ENCODE measurements around the gene POLR2I. TPM values are rescaled to one million over a fixed set of nuclear protein-coding genes. Genes with fewer than 3 reads are reported as not detected.

Gene POLR2I
- total RNA-seq, 1 experiment from 2014 or later = 165 TPM

DNA sequence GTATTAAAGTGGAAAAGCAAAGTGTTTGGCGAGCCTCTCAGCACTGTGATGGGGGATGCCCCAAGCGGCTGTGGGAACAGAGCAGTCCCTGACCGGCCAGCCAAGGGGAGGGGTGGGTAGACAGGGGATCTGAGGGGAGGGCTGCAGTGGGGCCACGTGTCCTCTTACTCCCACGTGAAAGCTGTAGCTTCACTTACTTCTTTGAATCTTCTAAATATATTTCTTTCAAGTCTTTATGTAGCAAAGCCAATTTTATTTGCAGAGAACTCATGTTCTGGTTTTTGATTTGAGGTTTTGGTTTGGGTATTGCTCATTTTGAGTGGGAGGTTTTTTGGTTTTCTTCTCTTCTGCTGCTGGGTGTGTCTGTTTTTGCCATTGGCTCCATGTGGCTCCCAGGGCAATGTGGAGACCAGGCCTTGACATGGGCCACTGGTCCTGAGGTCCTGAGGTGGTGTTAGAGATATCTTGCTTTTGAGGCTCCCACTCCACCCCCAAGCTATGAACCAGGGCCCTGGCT, 21.5 kb downstream of the POLR2I start:
- Mint-ChIP-seq H3K4me3 (no peak overlapping the region), H3K36me3 (peaks cover 45% of the 10 kb centered on the region), H3K27ac (no peak overlapping the region), H3K27me3 (ENCODE audit: low read depth) (no peaks in the 10 kb centered on the region), H3K9me3 (no peaks in the 10 kb centered on the region), H3K4me1 (no peaks in the 10 kb centered on the region)
- POLR2A ChIA-PET = no interaction called here
- DNase-seq (ENCODE audit: low spot score) (no peak), ATAC-seq (no peak)
- CTCF ChIA-PET = no interaction called here
- no peak for TF ChIP-seq NR2C2 (CRISPR knock-in tag; IDR thresholded peaks at IDR 0.05)
- TF ChIP-seq, protein P1, sequence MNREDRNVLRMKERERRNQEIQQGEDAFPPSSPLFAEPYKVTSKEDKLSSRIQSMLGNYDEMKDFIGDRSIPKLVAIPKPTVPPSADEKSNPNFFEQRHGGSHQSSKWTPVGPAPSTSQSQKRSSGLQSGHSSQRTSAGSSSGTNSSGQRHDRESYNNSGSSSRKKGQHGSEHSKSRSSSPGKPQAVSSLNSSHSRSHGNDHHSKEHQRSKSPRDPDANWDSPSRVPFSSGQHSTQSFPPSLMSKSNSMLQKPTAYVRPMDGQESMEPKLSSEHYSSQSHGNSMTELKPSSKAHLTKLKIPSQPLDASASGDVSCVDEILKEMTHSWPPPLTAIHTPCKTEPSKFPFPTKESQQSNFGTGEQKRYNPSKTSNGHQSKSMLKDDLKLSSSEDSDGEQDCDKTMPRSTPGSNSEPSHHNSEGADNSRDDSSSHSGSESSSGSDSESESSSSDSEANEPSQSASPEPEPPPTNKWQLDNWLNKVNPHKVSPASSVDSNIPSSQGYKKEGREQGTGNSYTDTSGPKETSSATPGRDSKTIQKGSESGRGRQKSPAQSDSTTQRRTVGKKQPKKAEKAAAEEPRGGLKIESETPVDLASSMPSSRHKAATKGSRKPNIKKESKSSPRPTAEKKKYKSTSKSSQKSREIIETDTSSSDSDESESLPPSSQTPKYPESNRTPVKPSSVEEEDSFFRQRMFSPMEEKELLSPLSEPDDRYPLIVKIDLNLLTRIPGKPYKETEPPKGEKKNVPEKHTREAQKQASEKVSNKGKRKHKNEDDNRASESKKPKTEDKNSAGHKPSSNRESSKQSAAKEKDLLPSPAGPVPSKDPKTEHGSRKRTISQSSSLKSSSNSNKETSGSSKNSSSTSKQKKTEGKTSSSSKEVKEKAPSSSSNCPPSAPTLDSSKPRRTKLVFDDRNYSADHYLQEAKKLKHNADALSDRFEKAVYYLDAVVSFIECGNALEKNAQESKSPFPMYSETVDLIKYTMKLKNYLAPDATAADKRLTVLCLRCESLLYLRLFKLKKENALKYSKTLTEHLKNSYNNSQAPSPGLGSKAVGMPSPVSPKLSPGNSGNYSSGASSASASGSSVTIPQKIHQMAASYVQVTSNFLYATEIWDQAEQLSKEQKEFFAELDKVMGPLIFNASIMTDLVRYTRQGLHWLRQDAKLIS (CRISPR knock-in tag; IDR thresholded peaks at IDR 0.05; ENCODE audit: borderline replicate concordance) = no peak
- no peak for TF ChIP-seq CBFB (CRISPR knock-in tag; IDR thresholded peaks at IDR 0.05; ENCODE audit: low read depth)
- no peak for TF ChIP-seq ZNF416 (CRISPR knock-in tag; IDR thresholded peaks at IDR 0.05)
- no peak for TF ChIP-seq RORB (CRISPR knock-in tag; IDR thresholded peaks at IDR 0.05)
- TF ChIP-seq HMGA2 (CRISPR knock-in tag; IDR thresholded peaks at IDR 0.05) = no peak
- TF ChIP-seq, protein P2, sequence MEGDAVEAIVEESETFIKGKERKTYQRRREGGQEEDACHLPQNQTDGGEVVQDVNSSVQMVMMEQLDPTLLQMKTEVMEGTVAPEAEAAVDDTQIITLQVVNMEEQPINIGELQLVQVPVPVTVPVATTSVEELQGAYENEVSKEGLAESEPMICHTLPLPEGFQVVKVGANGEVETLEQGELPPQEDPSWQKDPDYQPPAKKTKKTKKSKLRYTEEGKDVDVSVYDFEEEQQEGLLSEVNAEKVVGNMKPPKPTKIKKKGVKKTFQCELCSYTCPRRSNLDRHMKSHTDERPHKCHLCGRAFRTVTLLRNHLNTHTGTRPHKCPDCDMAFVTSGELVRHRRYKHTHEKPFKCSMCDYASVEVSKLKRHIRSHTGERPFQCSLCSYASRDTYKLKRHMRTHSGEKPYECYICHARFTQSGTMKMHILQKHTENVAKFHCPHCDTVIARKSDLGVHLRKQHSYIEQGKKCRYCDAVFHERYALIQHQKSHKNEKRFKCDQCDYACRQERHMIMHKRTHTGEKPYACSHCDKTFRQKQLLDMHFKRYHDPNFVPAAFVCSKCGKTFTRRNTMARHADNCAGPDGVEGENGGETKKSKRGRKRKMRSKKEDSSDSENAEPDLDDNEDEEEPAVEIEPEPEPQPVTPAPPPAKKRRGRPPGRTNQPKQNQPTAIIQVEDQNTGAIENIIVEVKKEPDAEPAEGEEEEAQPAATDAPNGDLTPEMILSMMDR (IDR thresholded peaks at IDR 0.05) = no peak
- TF ChIP-seq, protein P3, sequence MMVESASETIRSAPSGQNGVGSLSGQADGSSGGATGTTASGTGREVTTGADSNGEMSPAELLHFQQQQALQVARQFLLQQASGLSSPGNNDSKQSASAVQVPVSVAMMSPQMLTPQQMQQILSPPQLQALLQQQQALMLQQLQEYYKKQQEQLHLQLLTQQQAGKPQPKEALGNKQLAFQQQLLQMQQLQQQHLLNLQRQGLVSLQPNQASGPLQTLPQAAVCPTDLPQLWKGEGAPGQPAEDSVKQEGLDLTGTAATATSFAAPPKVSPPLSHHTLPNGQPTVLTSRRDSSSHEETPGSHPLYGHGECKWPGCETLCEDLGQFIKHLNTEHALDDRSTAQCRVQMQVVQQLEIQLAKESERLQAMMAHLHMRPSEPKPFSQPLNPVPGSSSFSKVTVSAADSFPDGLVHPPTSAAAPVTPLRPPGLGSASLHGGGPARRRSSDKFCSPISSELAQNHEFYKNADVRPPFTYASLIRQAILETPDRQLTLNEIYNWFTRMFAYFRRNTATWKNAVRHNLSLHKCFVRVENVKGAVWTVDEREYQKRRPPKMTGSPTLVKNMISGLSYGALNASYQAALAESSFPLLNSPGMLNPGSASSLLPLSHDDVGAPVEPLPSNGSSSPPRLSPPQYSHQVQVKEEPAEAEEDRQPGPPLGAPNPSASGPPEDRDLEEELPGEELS (CRISPR knock-in tag; IDR thresholded peaks at IDR 0.05) = no peak
- TF ChIP-seq, protein P4, sequence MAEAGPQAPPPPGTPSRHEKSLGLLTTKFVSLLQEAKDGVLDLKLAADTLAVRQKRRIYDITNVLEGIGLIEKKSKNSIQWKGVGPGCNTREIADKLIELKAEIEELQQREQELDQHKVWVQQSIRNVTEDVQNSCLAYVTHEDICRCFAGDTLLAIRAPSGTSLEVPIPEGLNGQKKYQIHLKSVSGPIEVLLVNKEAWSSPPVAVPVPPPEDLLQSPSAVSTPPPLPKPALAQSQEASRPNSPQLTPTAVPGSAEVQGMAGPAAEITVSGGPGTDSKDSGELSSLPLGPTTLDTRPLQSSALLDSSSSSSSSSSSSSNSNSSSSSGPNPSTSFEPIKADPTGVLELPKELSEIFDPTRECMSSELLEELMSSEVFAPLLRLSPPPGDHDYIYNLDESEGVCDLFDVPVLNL (CRISPR knock-in tag; IDR thresholded peaks at IDR 0.05; ENCODE audit: borderline replicate concordance, low read depth) = no peak

DNA sequence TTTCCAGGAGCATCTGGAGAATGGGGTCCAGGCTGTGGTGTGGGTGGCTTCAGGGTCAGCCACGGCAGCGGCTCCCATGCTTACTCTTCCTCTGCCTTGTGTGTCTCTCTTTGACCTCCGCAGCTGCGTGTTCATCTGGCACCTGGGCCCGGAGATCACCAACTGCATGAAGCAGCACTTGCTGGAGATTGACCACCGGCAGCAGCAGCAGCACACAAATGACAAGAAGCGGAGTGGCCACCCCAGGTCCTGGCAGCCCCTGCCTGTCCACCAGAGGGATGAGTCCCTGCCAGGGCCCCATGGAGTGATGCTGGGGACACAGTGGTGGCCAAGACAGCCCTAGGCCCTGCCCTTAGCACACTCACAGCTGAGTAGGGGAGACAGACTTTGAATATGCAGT, 22.1 kb downstream of the POLR2I start:
- ATAC-seq = no peak
- no peaks in the 10 kb centered on the region for H3K27me3 Mint-ChIP-seq (ENCODE audit: low read depth)
- POLR2A ChIA-PET = no interaction called here
- no peak overlapping the region for H3K27ac Mint-ChIP-seq
- no peak overlapping the region for H3K4me3 Mint-ChIP-seq
- peaks cover 49% of the 10 kb centered on the region for H3K36me3 Mint-ChIP-seq
- CTCF ChIA-PET = no interaction called here
- DNase-seq (ENCODE audit: low spot score) = no peak
- H3K9me3 Mint-ChIP-seq = no peaks in the 10 kb centered on the region
- H3K4me1 Mint-ChIP-seq = no peaks in the 10 kb centered on the region
- TF ChIP-seq, protein P5, sequence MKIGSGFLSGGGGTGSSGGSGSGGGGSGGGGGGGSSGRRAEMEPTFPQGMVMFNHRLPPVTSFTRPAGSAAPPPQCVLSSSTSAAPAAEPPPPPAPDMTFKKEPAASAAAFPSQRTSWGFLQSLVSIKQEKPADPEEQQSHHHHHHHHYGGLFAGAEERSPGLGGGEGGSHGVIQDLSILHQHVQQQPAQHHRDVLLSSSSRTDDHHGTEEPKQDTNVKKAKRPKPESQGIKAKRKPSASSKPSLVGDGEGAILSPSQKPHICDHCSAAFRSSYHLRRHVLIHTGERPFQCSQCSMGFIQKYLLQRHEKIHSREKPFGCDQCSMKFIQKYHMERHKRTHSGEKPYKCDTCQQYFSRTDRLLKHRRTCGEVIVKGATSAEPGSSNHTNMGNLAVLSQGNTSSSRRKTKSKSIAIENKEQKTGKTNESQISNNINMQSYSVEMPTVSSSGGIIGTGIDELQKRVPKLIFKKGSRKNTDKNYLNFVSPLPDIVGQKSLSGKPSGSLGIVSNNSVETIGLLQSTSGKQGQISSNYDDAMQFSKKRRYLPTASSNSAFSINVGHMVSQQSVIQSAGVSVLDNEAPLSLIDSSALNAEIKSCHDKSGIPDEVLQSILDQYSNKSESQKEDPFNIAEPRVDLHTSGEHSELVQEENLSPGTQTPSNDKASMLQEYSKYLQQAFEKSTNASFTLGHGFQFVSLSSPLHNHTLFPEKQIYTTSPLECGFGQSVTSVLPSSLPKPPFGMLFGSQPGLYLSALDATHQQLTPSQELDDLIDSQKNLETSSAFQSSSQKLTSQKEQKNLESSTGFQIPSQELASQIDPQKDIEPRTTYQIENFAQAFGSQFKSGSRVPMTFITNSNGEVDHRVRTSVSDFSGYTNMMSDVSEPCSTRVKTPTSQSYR (CRISPR knock-in tag; IDR thresholded peaks at IDR 0.05) = no peak
- TF ChIP-seq CREB1 (CRISPR knock-in tag; IDR thresholded peaks at IDR 0.05) (no peak), PRRX2 (CRISPR knock-in tag; IDR thresholded peaks at IDR 0.05) (no peak), RORB (CRISPR knock-in tag; IDR thresholded peaks at IDR 0.05) (no peak), ZNF263 (CRISPR knock-in tag; IDR thresholded peaks at IDR 0.05; ENCODE audit: low read depth) (no peak), ZNF232 (CRISPR knock-in tag; IDR thresholded peaks at IDR 0.05) (no peak), TEAD4 (CRISPR knock-in tag; IDR thresholded peaks at IDR 0.05) (no peak), EMX1 (CRISPR knock-in tag; IDR thresholded peaks at IDR 0.05) (no peak)
- TF ChIP-seq, protein P6, sequence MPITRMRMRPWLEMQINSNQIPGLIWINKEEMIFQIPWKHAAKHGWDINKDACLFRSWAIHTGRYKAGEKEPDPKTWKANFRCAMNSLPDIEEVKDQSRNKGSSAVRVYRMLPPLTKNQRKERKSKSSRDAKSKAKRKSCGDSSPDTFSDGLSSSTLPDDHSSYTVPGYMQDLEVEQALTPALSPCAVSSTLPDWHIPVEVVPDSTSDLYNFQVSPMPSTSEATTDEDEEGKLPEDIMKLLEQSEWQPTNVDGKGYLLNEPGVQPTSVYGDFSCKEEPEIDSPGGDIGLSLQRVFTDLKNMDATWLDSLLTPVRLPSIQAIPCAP (CRISPR knock-in tag; IDR thresholded peaks at IDR 0.05) = no peak
- TF ChIP-seq, protein P7, sequence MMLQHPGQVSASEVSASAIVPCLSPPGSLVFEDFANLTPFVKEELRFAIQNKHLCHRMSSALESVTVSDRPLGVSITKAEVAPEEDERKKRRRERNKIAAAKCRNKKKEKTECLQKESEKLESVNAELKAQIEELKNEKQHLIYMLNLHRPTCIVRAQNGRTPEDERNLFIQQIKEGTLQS (CRISPR knock-in tag; conservative IDR thresholded peaks at IDR 0.05) = no peak
- TF ChIP-seq, protein P8, sequence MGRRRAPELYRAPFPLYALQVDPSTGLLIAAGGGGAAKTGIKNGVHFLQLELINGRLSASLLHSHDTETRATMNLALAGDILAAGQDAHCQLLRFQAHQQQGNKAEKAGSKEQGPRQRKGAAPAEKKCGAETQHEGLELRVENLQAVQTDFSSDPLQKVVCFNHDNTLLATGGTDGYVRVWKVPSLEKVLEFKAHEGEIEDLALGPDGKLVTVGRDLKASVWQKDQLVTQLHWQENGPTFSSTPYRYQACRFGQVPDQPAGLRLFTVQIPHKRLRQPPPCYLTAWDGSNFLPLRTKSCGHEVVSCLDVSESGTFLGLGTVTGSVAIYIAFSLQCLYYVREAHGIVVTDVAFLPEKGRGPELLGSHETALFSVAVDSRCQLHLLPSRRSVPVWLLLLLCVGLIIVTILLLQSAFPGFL (CRISPR knock-in tag; IDR thresholded peaks at IDR 0.05; ENCODE audit: borderline replicate concordance) = no peak
- TF ChIP-seq, protein P9, sequence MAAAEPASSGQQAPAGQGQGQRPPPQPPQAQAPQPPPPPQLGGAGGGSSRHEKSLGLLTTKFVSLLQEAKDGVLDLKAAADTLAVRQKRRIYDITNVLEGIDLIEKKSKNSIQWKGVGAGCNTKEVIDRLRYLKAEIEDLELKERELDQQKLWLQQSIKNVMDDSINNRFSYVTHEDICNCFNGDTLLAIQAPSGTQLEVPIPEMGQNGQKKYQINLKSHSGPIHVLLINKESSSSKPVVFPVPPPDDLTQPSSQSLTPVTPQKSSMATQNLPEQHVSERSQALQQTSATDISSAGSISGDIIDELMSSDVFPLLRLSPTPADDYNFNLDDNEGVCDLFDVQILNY (CRISPR knock-in tag; IDR thresholded peaks at IDR 0.05) = no peak

Data from WTC11 (cell line).